CD8-positive, alpha-beta memory T cell (primary cell): Measurements from ENCODE around the gene PPFIBP1. TPM values are rescaled to one million over a fixed set of nuclear protein-coding genes. Genes with fewer than 3 reads are reported as not detected.
A peak's percentile ranks its signal among the peaks of the same experiment; 100 is the strongest.
"Not testable (repeated sequence)": the region's sequence is repeated elsewhere in the genome, so short reads cannot be mapped to it uniquely, and the experiment has no call there.

Experiments
- CTCF ChIA-PET: fragments of 350-600 bp; sonication (Branson Sonifier 250); formaldehyde crosslinking; loops from one replicate; lab custom pipeline; 2021; ENCODE audit warnings: antibody characterized with exemption; lab: Charles Lee
- POLR2A ChIA-PET: fragments of 350-600 bp; sonication (Branson Sonifier 250); formaldehyde crosslinking; loops from one replicate; lab custom pipeline; 2021; ENCODE audit warnings: antibody characterized with exemption; lab: Charles Lee
- DNase-seq, 5 donors: peaks; one replicate each; pipeline versions ENCODE4 v3.0.0 to v3.0.0-alpha.2; 2020 to 2022; ENCODE audit warnings: mixed read lengths in 1 of 5
- H3K27ac ChIP-seq: one replicate; pipeline ENCODE4 v1.7.0; 2013; ENCODE audit warnings: low read depth, mild to moderate bottlenecking, low read length, moderate library complexity
- H3K27me3 ChIP-seq: 2 replicates; pipeline ENCODE4 v1.7.0; 2013; ENCODE audit warnings: low read length, mild to moderate bottlenecking; ENCODE audit not compliant: insufficient read depth, poor library complexity, severe bottlenecking
- H3K36me3 ChIP-seq: 2 replicates; pipeline ENCODE4 v1.7.0; 2013; ENCODE audit warnings: mild to moderate bottlenecking, low read length, moderate library complexity; ENCODE audit not compliant: insufficient read depth
- H3K4me1 ChIP-seq: 2 replicates; pipeline ENCODE4 v1.7.0; 2013; ENCODE audit warnings: mild to moderate bottlenecking, low read length, moderate library complexity; ENCODE audit not compliant: insufficient read depth
- H3K4me3 ChIP-seq: 2 replicates; pipeline ENCODE4 v1.7.0; 2013; ENCODE audit warnings: mild to moderate bottlenecking, low read length
- H3K9me3 ChIP-seq: 2 replicates; pipeline ENCODE4 v1.7.0; 2013; ENCODE audit warnings: mild to moderate bottlenecking, low read length
- H3K27ac Mint-ChIP-seq, 8 donors: one replicate each; pipeline ENCODE4 v1.8.0; 2020 to 2021; ENCODE audit warnings: mixed read lengths in 8 of 8, mild to moderate bottlenecking in 6 of 8, inconsistent platforms in 3 of 8, moderate library complexity in 3 of 8
- H3K27me3 Mint-ChIP-seq, 2 donors: one replicate each; pipeline ENCODE4 v1.8.0; 2020 to 2021; ENCODE audit warnings: mixed read lengths in 2 of 2, mild to moderate bottlenecking in 1 of 2, moderate library complexity in 1 of 2
- H3K36me3 Mint-ChIP-seq, 3 donors: one replicate each; pipeline ENCODE4 v1.8.0; 2020 to 2021; ENCODE audit warnings: mixed read lengths in 3 of 3, inconsistent platforms in 1 of 3, mild to moderate bottlenecking in 1 of 3
- H3K4me1 Mint-ChIP-seq, 3 donors: one replicate each; pipeline ENCODE4 v1.8.0; 2020 to 2021; ENCODE audit warnings: mixed read lengths in 3 of 3, inconsistent platforms in 1 of 3, mild to moderate bottlenecking in 1 of 3
- H3K4me3 Mint-ChIP-seq, 7 donors: one replicate each; pipeline ENCODE4 v1.8.0; 2020 to 2021; ENCODE audit warnings: mixed read lengths in 7 of 7, mild to moderate bottlenecking in 6 of 7, moderate library complexity in 4 of 7, inconsistent platforms in 2 of 7
- H3K9me3 Mint-ChIP-seq, 5 donors: one replicate each; pipeline ENCODE4 v1.8.0; 2020 to 2022; ENCODE audit warnings: mixed read lengths in 5 of 5, mild to moderate bottlenecking in 3 of 5, moderate library complexity in 2 of 5, inconsistent platforms in 1 of 5
- polyA plus RNA-seq: library from polyadenylated mRNA; unstranded; fragments of 300-500 nt; fragmentation: Illumina TruSeq; gene quantifications from one replicate; pipeline ENCODE4 v1.2.3, GENCODE V29; 2021
- total RNA-seq, 2 experiments: library from RNA; stranded (reverse); gene quantifications; one replicate each; pipeline ENCODE4 v1.2.3, GENCODE V29; 2021

The PPFIBP1 gene
- total and polyA plus RNA-seq, 3 experiments from 2014 or later = 1.2 to 10.7 (median 6.2) TPM

- no peak for DNase-seq
- Mint-ChIP-seq H3K27me3 (peaks cover 0 to 1% of the 10 kb centered on the region in 2 donors), H3K27ac (no peak overlapping the region), H3K4me1 (no peaks in the 10 kb centered on the region), H3K4me3 (no peak overlapping the region), H3K36me3 (peaks cover 0 to 2% (median 0%) of the 10 kb centered on the region in 3 donors), H3K9me3 (no peaks in the 10 kb centered on the region)
- POLR2A ChIA-PET = no interaction called here
- Histone ChIP-seq H3K4me3 (no peak overlapping the region), H3K27me3 (no peaks in the 10 kb centered on the region), H3K27ac (no peak overlapping the region), H3K4me1 (no peaks in the 10 kb centered on the region), H3K36me3 (no peaks in the 10 kb centered on the region), H3K9me3 (no peaks in the 10 kb centered on the region)
- CTCF ChIA-PET = no interaction called here
These were observed 120.3 kb downstream of the PPFIBP1 start for GRCh38 chr12:27644158-27644845.

- Mint-ChIP-seq H3K4me3 (no peak overlapping the region), H3K36me3 (peaks cover 0 to 2% (median 0%) of the 10 kb centered on the region in 3 donors), H3K27me3 (peaks cover 0 to 1% of the 10 kb centered on the region in 2 donors), H3K27ac (no peak overlapping the region), H3K9me3 (no peaks in the 10 kb centered on the region), H3K4me1 (no peaks in the 10 kb centered on the region)
- DNase-seq = no peak
- H3K9me3 ChIP-seq = no peaks in the 10 kb centered on the region
- ChIA-PET POLR2A (no interaction called here), CTCF (interaction anchor here (0.6 kb wide), 1 partner anchor 25 kb away, joined by 3 read pairs; no protein-coding TSS in a partner anchor)
- no peaks in the 10 kb centered on the region for H3K36me3 ChIP-seq
- H3K4me1 ChIP-seq = no peaks in the 10 kb centered on the region
- H3K27me3 ChIP-seq = no peaks in the 10 kb centered on the region
- H3K4me3 ChIP-seq = no peak overlapping the region
- no peak overlapping the region for H3K27ac ChIP-seq
These were observed 121.7 kb downstream of the PPFIBP1 start for GRCh38 chr12:27645671-27646070.

- CTCF ChIA-PET = interaction anchor here (0.6 kb wide), 1 partner anchor 26 kb away, joined by 3 read pairs; no protein-coding TSS in a partner anchor
These were observed 122.1 kb downstream of the PPFIBP1 start for GRCh38 chr12:27646149-27646548.

GRCh38 chr12:27650011-27650410 lies 126.0 kb downstream of the PPFIBP1 start:
- Mint-ChIP-seq H3K36me3 (peaks cover 0 to 2% (median 0%) of the 10 kb centered on the region in 3 donors), H3K9me3 (no peaks in the 10 kb centered on the region), H3K4me1 (peaks cover 0 to 4% (median 0%) of the 10 kb centered on the region in 3 donors), H3K27me3 (no peaks in the 10 kb centered on the region), H3K27ac (no peak overlapping the region), H3K4me3 (no peak overlapping the region)
- no peak overlapping the region for H3K4me3 ChIP-seq
- no peaks in the 10 kb centered on the region for H3K9me3 ChIP-seq
- no peaks in the 10 kb centered on the region for H3K27me3 ChIP-seq
- no peaks in the 10 kb centered on the region for H3K36me3 ChIP-seq
- no peak overlapping the region for H3K27ac ChIP-seq
- ChIA-PET POLR2A (no interaction called here), CTCF (no interaction called here)
- no peaks in the 10 kb centered on the region for H3K4me1 ChIP-seq
- no peak for DNase-seq

More at GRCh38 chr12:27646149-27646548, 122.1 kb downstream of the PPFIBP1 start:
- Histone ChIP-seq H3K9me3 (no peaks in the 10 kb centered on the region), H3K4me3 (no peak overlapping the region), H3K36me3 (no peaks in the 10 kb centered on the region), H3K27me3 (no peaks in the 10 kb centered on the region), H3K4me1 (no peaks in the 10 kb centered on the region), H3K27ac (no peak overlapping the region)
- no peak overlapping the region for H3K27ac Mint-ChIP-seq
- DNase-seq = no peak
- H3K4me1 Mint-ChIP-seq = no peaks in the 10 kb centered on the region
- POLR2A ChIA-PET = no interaction called here
- H3K9me3 Mint-ChIP-seq = no peaks in the 10 kb centered on the region
- H3K27me3 Mint-ChIP-seq = no peaks in the 10 kb centered on the region
- H3K36me3 Mint-ChIP-seq = peaks cover 0 to 2% (median 0%) of the 10 kb centered on the region in 3 donors
- no peak overlapping the region for H3K4me3 Mint-ChIP-seq

- Mint-ChIP-seq H3K9me3 (no peaks in the 10 kb centered on the region), H3K27ac (no peak overlapping the region), H3K27me3 (no peaks in the 10 kb centered on the region), H3K4me1 (peaks cover 0 to 4% (median 0%) of the 10 kb centered on the region in 3 donors), H3K4me3 (no peak overlapping the region), H3K36me3 (peaks cover 0 to 2% (median 0%) of the 10 kb centered on the region in 3 donors)
- no peaks in the 10 kb centered on the region for H3K36me3 ChIP-seq
- CTCF ChIA-PET = no interaction called here
- H3K27ac ChIP-seq = no peak overlapping the region
- POLR2A ChIA-PET = no interaction called here
- no peaks in the 10 kb centered on the region for H3K27me3 ChIP-seq
- no peaks in the 10 kb centered on the region for H3K9me3 ChIP-seq
- H3K4me3 ChIP-seq = no peak overlapping the region
- no peak for DNase-seq
- H3K4me1 ChIP-seq = no peaks in the 10 kb centered on the region
These were observed 127.2 kb downstream of the PPFIBP1 start for GRCh38 chr12:27651201-27651600.

GRCh38 chr12:27652174-27652763 lies 128.3 kb downstream of the PPFIBP1 start:
- H3K27me3 ChIP-seq = no peaks in the 10 kb centered on the region
- ChIA-PET POLR2A (interaction anchor here (0.7 kb wide), 1 partner anchor 75 kb away, joined by 4 read pairs; no protein-coding TSS in a partner anchor), CTCF (no interaction called here)
- no peaks in the 10 kb centered on the region for H3K4me1 ChIP-seq
- no peaks in the 10 kb centered on the region for H3K9me3 ChIP-seq
- Mint-ChIP-seq H3K27me3 (no peaks in the 10 kb centered on the region), H3K27ac (no peak overlapping the region), H3K4me3 (no peak overlapping the region), H3K4me1 (peaks cover 0 to 4% (median 0%) of the 10 kb centered on the region in 3 donors), H3K9me3 (no peaks in the 10 kb centered on the region), H3K36me3 (peaks cover 0 to 2% (median 0%) of the 10 kb centered on the region in 3 donors)
- DNase-seq = peak in 2 of 5 donors; percentile 13 to 33
- no peak overlapping the region for H3K27ac ChIP-seq
- H3K36me3 ChIP-seq = no peaks in the 10 kb centered on the region
- no peak overlapping the region for H3K4me3 ChIP-seq

GRCh38 chr12:27653661-27654060 lies 129.7 kb downstream of the PPFIBP1 start:
- no peak overlapping the region for H3K27ac Mint-ChIP-seq
- Histone ChIP-seq H3K9me3 (no peaks in the 10 kb centered on the region), H3K4me1 (no peaks in the 10 kb centered on the region), H3K27me3 (no peaks in the 10 kb centered on the region), H3K27ac (no peak overlapping the region), H3K4me3 (no peak overlapping the region), H3K36me3 (no peaks in the 10 kb centered on the region)
- H3K4me1 Mint-ChIP-seq = peaks cover 0 to 4% (median 0%) of the 10 kb centered on the region in 3 donors
- no peaks in the 10 kb centered on the region for H3K9me3 Mint-ChIP-seq
- H3K36me3 Mint-ChIP-seq = peaks cover 0 to 2% (median 0%) of the 10 kb centered on the region in 3 donors
- POLR2A ChIA-PET = no interaction called here
- no peak overlapping the region for H3K4me3 Mint-ChIP-seq
- DNase-seq = no peak
- H3K27me3 Mint-ChIP-seq = no peaks in the 10 kb centered on the region
- CTCF ChIA-PET = no interaction called here

- H3K9me3 Mint-ChIP-seq, H3K27me3 Mint-ChIP-seq, CTCF ChIA-PET, H3K36me3 Mint-ChIP-seq, H3K9me3 ChIP-seq, H3K27ac ChIP-seq, POLR2A ChIA-PET, H3K4me3 Mint-ChIP-seq, H3K4me1 ChIP-seq, H3K27me3 ChIP-seq, H3K4me1 Mint-ChIP-seq, H3K36me3 ChIP-seq, DNase-seq, H3K27ac Mint-ChIP-seq, H3K4me3 ChIP-seq: not testable (repeated sequence)
These were observed 131.5 kb downstream of the PPFIBP1 start for GRCh38 chr12:27655476-27655875.
